Breast epithelium (tissue), 4 donors: ENCODE results near the gene AGER. TPM values are rescaled to one million over a fixed set of nuclear protein-coding genes. Genes with fewer than 3 reads are reported as not detected.
"Not testable (repeated sequence)": the region's sequence is repeated elsewhere in the genome, so short reads cannot be mapped to it uniquely, and the experiment has no call there.

Source experiments
- DNase-seq, 2 donors: peaks; one replicate each; pipeline ENCODE4 v3.0.0-alpha.2; 2019; ENCODE audit warnings: low spot score in 2 of 2
- H3K27ac ChIP-seq, 2 donors: fragments of 200-600 bp; sonication (generic) in 1 of 2; one replicate each; pipeline ENCODE4 v1.5.1; 2016 to 2019; ENCODE audit warnings: mild to moderate bottlenecking in 1 of 2
- H3K27me3 ChIP-seq, 2 donors: fragments of 200-600 bp; sonication (generic) in 1 of 2; one replicate each; pipeline versions ENCODE4 v1.5.1 to v1.6.0; 2017 to 2019; ENCODE audit warnings: control low read depth in 1 of 2, mild to moderate bottlenecking in 1 of 2
- H3K36me3 ChIP-seq: fragments of 200-600 bp; one replicate; pipeline ENCODE4 v1.5.1; 2019
- H3K4me1 ChIP-seq, 2 donors: fragments of 200-600 bp; sonication (generic); one replicate each; pipeline ENCODE4 v1.5.1; 2016 to 2019; ENCODE audit warnings: control low read depth in 1 of 2
- H3K4me3 ChIP-seq, 3 donors: fragments of 200-600 bp; sonication (generic); 1 replicate in 2 of 3; 2 replicates in 1 of 3; pipeline ENCODE4 v1.5.1; 2016 to 2019; ENCODE audit warnings: mild to moderate bottlenecking in 3 of 3, moderate library complexity in 2 of 3
- H3K9me3 ChIP-seq, 2 donors: fragments of 200-600 bp; sonication (generic) in 1 of 2; one replicate each; pipeline ENCODE4 v1.5.1; 2016 to 2019; ENCODE audit warnings: control low read depth in 1 of 2
- POLR2A ChIP-seq: fragments of 450-650 bp; IDR thresholded peaks from one replicate; pipeline ENCODE4 v1.6.1; 2016; ENCODE audit warnings: antibody characterized with exemption, mild to moderate bottlenecking, moderate library complexity
- POLR2AphosphoS5 ChIP-seq, 3 donors: sonication (generic); formaldehyde crosslinking; IDR thresholded peaks; one replicate each; pipeline ENCODE4 v1.6.1; 2017; ENCODE audit warnings: antibody characterized with exemption in 3 of 3
- intact Hi-C: fragments of 100-400 bp; cut with DNase I; formaldehyde crosslinking; loops from one replicate; pipeline ENCODE4 v1.15.1; 2023; ENCODE audit warnings: low total_unique reads
- total RNA-seq, 3 donors: library from RNA; depleted of rRNA; stranded (reverse); fragments of >200 nt; gene quantifications; one replicate each; pipeline ENCODE4 v1.1.0, GENCODE V29; 2016
- TF ChIP-seq, protein P1 (sequence below), 3 donors: fragments of 450-650 bp; IDR thresholded peaks; one replicate each; pipeline ENCODE4 v1.5.1; 2016 to 2017; ENCODE audit warnings: antibody characterized with exemption in 3 of 3, mild to moderate bottlenecking in 3 of 3, moderate library complexity in 3 of 3

Gene AGER
- total RNA-seq, 3 donors from 2014 or later: 1.3 to 2.6 (median 1.8) TPM

DNA sequence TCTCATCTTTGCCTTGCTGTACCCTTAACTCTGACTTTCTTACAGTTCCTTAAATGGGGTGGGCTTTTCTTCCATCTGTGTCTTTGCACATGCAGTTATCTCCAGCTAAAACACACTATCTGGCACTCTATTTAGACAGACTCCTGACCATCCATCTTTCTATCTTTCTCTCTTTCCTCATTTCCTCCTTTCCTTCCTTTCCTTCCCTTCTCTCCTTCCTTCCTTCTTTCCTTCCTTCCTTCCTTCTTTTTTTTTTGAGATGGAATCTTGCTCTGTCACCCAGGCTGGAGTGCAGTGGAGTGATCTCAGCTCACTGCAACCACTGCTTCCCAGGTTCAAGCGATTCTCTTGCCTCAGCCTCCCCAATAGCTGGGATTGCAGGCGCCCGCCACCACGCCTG lies 31.6 kb upstream of the AGER start:
- TF ChIP-seq POLR2A (no peak), POLR2AphosphoS5 (IDR thresholded peaks at IDR 0.05) (no peak)
- TF ChIP-seq, protein P1, sequence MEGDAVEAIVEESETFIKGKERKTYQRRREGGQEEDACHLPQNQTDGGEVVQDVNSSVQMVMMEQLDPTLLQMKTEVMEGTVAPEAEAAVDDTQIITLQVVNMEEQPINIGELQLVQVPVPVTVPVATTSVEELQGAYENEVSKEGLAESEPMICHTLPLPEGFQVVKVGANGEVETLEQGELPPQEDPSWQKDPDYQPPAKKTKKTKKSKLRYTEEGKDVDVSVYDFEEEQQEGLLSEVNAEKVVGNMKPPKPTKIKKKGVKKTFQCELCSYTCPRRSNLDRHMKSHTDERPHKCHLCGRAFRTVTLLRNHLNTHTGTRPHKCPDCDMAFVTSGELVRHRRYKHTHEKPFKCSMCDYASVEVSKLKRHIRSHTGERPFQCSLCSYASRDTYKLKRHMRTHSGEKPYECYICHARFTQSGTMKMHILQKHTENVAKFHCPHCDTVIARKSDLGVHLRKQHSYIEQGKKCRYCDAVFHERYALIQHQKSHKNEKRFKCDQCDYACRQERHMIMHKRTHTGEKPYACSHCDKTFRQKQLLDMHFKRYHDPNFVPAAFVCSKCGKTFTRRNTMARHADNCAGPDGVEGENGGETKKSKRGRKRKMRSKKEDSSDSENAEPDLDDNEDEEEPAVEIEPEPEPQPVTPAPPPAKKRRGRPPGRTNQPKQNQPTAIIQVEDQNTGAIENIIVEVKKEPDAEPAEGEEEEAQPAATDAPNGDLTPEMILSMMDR (IDR thresholded peaks at IDR 0.05): no peak
- Histone ChIP-seq H3K27ac (no peak overlapping the region), H3K4me1 (no peaks in the 10 kb centered on the region), H3K9me3 (no peaks in the 10 kb centered on the region), H3K27me3 (no peaks in the 10 kb centered on the region), H3K4me3 (no peak overlapping the region), H3K36me3 (no peaks in the 10 kb centered on the region)
- intact Hi-C loops: no loop called here
- no peak for DNase-seq

DNA sequence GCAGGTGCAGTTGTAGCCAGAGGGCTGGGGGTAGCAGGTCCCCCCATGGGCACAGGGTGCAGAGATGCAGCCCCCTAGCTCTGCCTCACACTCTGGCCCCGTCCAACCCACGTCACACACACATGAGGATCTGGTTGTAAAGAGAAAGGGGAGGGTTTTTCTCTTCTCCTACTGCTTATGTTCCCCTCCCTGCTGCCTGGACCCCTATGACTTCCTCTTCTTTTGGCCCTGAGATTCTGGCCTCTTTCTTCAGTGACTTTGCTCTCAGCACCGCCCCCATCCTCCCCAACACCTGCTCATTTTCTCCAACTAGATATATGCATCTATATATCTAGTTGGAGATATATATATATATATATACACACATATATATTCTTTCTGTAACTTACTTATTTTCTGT lies 30.1 kb upstream of the AGER start:
- no peak overlapping the region for H3K27ac ChIP-seq
- H3K9me3 ChIP-seq: no peaks in the 10 kb centered on the region
- H3K4me3 ChIP-seq: no peak overlapping the region
- no peaks in the 10 kb centered on the region for H3K36me3 ChIP-seq
- intact Hi-C loops: no loop called here
- DNase-seq: no peak
- TF ChIP-seq POLR2AphosphoS5 (IDR thresholded peaks at IDR 0.05) (no peak), POLR2A (no peak)
- TF ChIP-seq, protein P1 (IDR thresholded peaks at IDR 0.05): no peak
- H3K4me1 ChIP-seq: no peaks in the 10 kb centered on the region
- no peaks in the 10 kb centered on the region for H3K27me3 ChIP-seq

DNA sequence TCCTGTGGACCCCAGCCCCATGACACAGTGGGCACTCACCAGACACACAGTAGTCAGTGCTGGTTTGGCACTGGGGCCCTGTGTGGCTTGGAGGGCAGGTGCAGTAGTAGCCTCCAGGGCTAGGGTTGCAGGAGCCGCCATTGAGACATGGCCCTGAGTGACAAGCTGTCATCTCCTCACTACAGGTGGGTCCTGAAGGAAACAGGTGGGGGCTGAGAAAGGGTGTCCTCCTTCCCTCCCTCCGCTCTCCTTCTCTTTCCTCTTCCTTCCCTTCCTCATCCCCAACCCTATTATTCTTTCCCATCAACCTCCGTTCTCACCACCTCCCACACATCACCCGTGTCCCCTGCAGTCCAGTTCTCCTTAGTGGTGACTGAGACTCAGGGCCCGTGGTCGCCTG lies 29.6 kb upstream of the AGER start:
- intact Hi-C loops: no loop called here
- TF ChIP-seq, protein P1 (IDR thresholded peaks at IDR 0.05): no peak
- H3K9me3 ChIP-seq: no peaks in the 10 kb centered on the region
- H3K4me1 ChIP-seq: no peaks in the 10 kb centered on the region
- no peaks in the 10 kb centered on the region for H3K36me3 ChIP-seq
- no peak overlapping the region for H3K4me3 ChIP-seq
- no peak for DNase-seq
- no peak overlapping the region for H3K27ac ChIP-seq
- H3K27me3 ChIP-seq: no peaks in the 10 kb centered on the region

DNA sequence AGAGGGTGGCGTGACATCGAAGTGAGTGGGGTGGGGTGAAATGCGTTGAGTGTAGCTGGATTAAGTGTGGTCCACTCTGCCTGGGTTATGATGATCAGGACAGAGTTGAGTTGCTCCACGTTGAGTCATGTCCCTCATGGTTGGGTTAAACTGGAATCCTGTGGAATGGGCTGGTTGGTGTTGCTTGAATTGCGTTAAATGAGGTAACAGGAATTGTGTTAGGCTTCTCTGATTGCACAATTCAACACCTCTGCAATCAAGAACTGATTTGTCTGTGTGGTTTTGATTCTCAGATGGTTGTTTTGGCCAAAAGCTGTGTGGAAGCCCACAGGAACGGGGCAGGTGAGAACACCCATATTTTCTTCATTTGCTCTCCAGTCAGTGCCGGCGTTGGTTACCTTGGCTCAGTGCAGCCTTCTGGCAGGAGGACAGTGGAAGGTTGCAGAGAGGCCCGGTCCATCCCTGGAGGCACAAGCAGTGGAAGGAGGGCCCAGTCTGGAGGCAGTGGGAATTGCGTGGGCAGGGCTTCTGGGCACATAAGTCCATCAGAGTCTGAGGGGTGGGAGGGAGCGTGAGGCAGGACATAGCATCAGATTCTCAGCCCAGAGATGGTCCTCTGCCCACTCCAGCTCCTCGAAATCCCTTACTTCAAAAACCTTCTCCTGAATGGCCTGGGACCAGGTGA lies 28.2 kb upstream of the AGER start:
- H3K27ac ChIP-seq: peak overlapping the region; percentile 8 to 45
- no peaks in the 10 kb centered on the region for H3K4me1 ChIP-seq
- no peaks in the 10 kb centered on the region for H3K36me3 ChIP-seq
- no peaks in the 10 kb centered on the region for H3K27me3 ChIP-seq
- DNase-seq: no peak
- H3K9me3 ChIP-seq: no peaks in the 10 kb centered on the region
- TF ChIP-seq, protein P1 (IDR thresholded peaks at IDR 0.05): no peak
- no peak for TF ChIP-seq POLR2A
- no peak overlapping the region for H3K4me3 ChIP-seq
- intact Hi-C loops: no loop called here

DNA sequence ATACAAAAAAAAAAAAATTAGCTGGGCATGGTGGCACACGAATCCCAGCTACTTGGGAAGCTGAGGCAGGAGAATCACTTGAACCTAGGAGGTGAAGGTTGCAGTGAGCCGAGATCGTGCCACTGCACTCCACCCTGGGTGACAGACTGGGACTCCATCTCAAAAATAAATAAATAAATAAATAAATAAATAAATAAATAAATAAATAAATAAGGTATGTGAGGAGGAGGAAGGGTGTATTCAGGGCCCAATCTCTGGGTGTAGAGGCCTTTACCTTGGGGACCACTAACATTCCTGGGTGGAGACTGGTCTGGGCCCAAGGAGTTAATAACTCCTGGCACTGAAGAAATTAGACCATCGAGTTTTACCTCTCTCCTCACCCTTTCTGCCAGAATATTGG lies 27.4 kb upstream of the AGER start:
- H3K27me3 ChIP-seq, intact Hi-C loops, DNase-seq: not testable (repeated sequence)

DNA sequence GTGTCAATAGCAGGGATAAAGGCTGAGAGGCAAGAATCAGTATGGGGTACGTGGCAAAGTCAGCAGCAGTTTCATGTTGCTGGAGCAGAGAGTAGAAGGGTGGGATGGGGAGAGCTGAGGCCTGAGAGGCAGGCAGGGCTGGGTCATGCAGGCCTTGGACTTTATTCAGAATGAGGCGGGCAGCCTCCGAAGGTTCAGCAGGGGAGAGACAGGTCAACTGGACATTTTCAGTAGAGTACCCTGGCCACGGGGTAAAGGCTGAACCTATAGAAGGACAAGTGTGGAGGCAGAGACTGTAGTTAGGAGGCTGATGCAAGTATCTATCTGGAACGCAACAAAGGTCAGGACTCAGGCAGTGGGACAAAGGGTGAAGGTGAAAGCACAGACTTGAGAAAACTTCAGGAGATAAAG lies 26.1 kb upstream of the AGER start:
- Histone ChIP-seq H3K27me3 (no peaks in the 10 kb centered on the region), H3K36me3 (no peaks in the 10 kb centered on the region), H3K4me3 (no peak overlapping the region), H3K27ac (no peak overlapping the region), H3K4me1 (no peaks in the 10 kb centered on the region), H3K9me3 (no peaks in the 10 kb centered on the region)
- DNase-seq: no peak
- TF ChIP-seq POLR2A: no peak
- no peak for TF ChIP-seq POLR2AphosphoS5 (IDR thresholded peaks at IDR 0.05)
- TF ChIP-seq, protein P1 (IDR thresholded peaks at IDR 0.05): no peak
- intact Hi-C loops: no loop called here

More for the DNA sequence above, 27.4 kb upstream of the AGER start:
- not testable (repeated sequence) for H3K4me1 ChIP-seq, H3K4me3 ChIP-seq, H3K9me3 ChIP-seq, H3K36me3 ChIP-seq
- H3K27ac ChIP-seq: peak overlapping the region in 1 of 2 donors; percentile 8
